HepG2 (cell line): ENCODE measurements around the gene CBX2. TPM values are rescaled to one million over a fixed set of nuclear protein-coding genes. Genes with fewer than 3 reads are reported as not detected.

Experiments
- AGO2 ChIP-seq: fragments of 200-400 bp; formaldehyde crosslinking; optimal IDR thresholded peaks from 2 replicates; pipeline ENCODE3; 2017; ENCODE audit warnings: mild to moderate bottlenecking, low read depth, low read length, moderate library complexity
- ATF4 ChIP-seq, 2 experiments: fragments of 450-650 bp in 1 of 2; sonication (generic) in 1 of 2; formaldehyde crosslinking; IDR thresholded peaks; 2 replicates each; pipeline versions ENCODE4 v1.5.0 to v1.8.0; 2020 to 2022; ENCODE audit warnings: mild to moderate bottlenecking in 1 of 2, missing genetic modification reagents in 1 of 2
- DNMT3B ChIP-seq: conservative IDR thresholded peaks from 2 replicates; pipeline ENCODE4 v1.6.1; 2016; ENCODE audit warnings: missing biosample characterization, control low read depth
- EP300 ChIP-seq, 3 experiments: sonication (generic) in 1 of 3; formaldehyde crosslinking in 1 of 3; IDR thresholded peaks; 2 replicates each; pipeline versions ENCODE4 v1.5.1 to v1.6.1; 2011 to 2020; ENCODE audit warnings: low read depth in 2 of 3, low read length in 2 of 3, borderline replicate concordance in 1 of 3, improper control_type of control experiment in 1 of 3, mild to moderate bottlenecking in 1 of 3, missing genetic modification reagents in 1 of 3, moderate library complexity in 1 of 3
- GPBP1L1 ChIP-seq: sonication (generic); formaldehyde crosslinking; IDR thresholded peaks from 2 replicates; pipeline ENCODE4 v1.5.0; 2020; ENCODE audit warnings: mild to moderate bottlenecking, missing genetic modification reagents
- HCFC1 ChIP-seq: fragments of 150-350 bp; IDR thresholded peaks from 2 replicates; pipeline ENCODE4 v1.6.1; 2014; ENCODE audit warnings: low read depth, low read length
- HDAC2 ChIP-seq: sonication (generic); formaldehyde crosslinking; IDR thresholded peaks from 2 replicates; pipeline ENCODE4 v1.4.0; 2020; ENCODE audit warnings: missing genetic modification reagents
- HNRNPL ChIP-seq: fragments of 200-400 bp; formaldehyde crosslinking; IDR thresholded peaks from 2 replicates; pipeline ENCODE4 v1.6.1; 2017; ENCODE audit warnings: mild to moderate bottlenecking, low read depth, low read length
- HOMEZ ChIP-seq: IDR thresholded peaks from 2 replicates; pipeline ENCODE4 v1.6.1; 2016; ENCODE audit warnings: low read depth
- NFE2L1 ChIP-seq: sonication (generic); formaldehyde crosslinking; IDR thresholded peaks from 2 replicates; pipeline ENCODE4 v1.4.0; 2020; ENCODE audit warnings: missing genetic modification reagents, mild to moderate bottlenecking, borderline replicate concordance
- RXRA ChIP-seq: sonication (generic); formaldehyde crosslinking; IDR thresholded peaks from 2 replicates; pipeline ENCODE4 v1.5.1; 2020; ENCODE audit warnings: missing genetic modification reagents
- SKI ChIP-seq: fragments of 450-650 bp; IDR thresholded peaks from one replicate; pipeline ENCODE4 v1.6.1; 2018; ENCODE audit warnings: mild to moderate bottlenecking; ENCODE audit not compliant: partially characterized antibody
- SMAD9 ChIP-seq: sonication (generic); formaldehyde crosslinking; IDR thresholded peaks from 2 replicates; pipeline ENCODE4 v1.5.1; 2020; ENCODE audit warnings: mild to moderate bottlenecking, missing genetic modification reagents
- TMF1 ChIP-seq: sonication (generic); formaldehyde crosslinking; IDR thresholded peaks from 2 replicates; pipeline ENCODE4 v1.8.1; 2022; ENCODE audit warnings: low read depth, missing genetic modification reagents
- TOE1 ChIP-seq: sonication (generic); formaldehyde crosslinking; IDR thresholded peaks from 2 replicates; pipeline ENCODE4 v1.4.0; 2020; ENCODE audit warnings: mild to moderate bottlenecking, missing genetic modification reagents
- TRIM22 ChIP-seq: fragments of 450-650 bp; IDR thresholded peaks from 2 replicates; pipeline ENCODE4 v1.6.1; 2017
- ZFY ChIP-seq: sonication (generic); formaldehyde crosslinking; IDR thresholded peaks from 2 replicates; pipeline ENCODE4 v1.4.0; 2020; ENCODE audit warnings: missing genetic modification reagents
- ZNF34 ChIP-seq: sonication (generic); formaldehyde crosslinking; IDR thresholded peaks from 2 replicates; pipeline ENCODE4 v1.4.0; 2020; ENCODE audit warnings: mild to moderate bottlenecking, missing genetic modification reagents, borderline replicate concordance
- ZNF44 ChIP-seq: sonication (generic); formaldehyde crosslinking; IDR thresholded peaks from 2 replicates; pipeline ENCODE4 v1.5.1; 2020; ENCODE audit warnings: mild to moderate bottlenecking, missing genetic modification reagents
- ZNF724P ChIP-seq: sonication (generic); formaldehyde crosslinking; IDR thresholded peaks from 2 replicates; pipeline ENCODE4 v1.8.0; 2022; ENCODE audit warnings: missing genetic modification reagents, borderline replicate concordance
- ZNF879 ChIP-seq: sonication (generic); formaldehyde crosslinking; IDR thresholded peaks from 2 replicates; pipeline ENCODE4 v1.8.1; 2023; ENCODE audit warnings: missing genetic modification reagents
- polyA plus RNA-seq, 8 experiments: library from polyadenylated mRNA; depleted of rRNA in 3 of 8; stranded (reverse) in 7 of 8; unstranded in 1 of 8; fragments of >200 nt; fragmentation: Illumina TruSeq in 4 of 8; extraction: Trizol in 4 of 8; gene quantifications; 2 replicates each; pipeline versions ENCODE4 v1.2.1 to v1.2.3, GENCODE V29; 2011 to 2016; ENCODE audit warnings: low read depth in 4 of 8, missing spikeins in 1 of 8, mixed read lengths in 1 of 8; ENCODE audit not compliant: insufficient read depth in 1 of 8
- total RNA-seq, 5 experiments: library from RNA; depleted of rRNA; stranded (reverse); fragments of >200 nt; fragmentation: Illumina TruSeq; extraction: Trizol; gene quantifications; 2 replicates each; pipeline ENCODE4 v1.2.3, GENCODE V29; 2016; ENCODE audit warnings: low read depth in 1 of 5

The CBX2 gene
- total and polyA plus RNA-seq, 2 of the 13 experiments (the other 11 are each of a cell fraction or from before 2014, with no cell fraction given): 14.5 to 31.1 TPM

- TF ChIP-seq ATF4 (CRISPR knock-in tag; IDR thresholded peaks at IDR 0.05) (peak in 1 of 2 experiments; percentile 61; a peak in 1 of 4 replicates), SKI (no peak), HDAC2 (CRISPR knock-in tag) (peak; percentile 76), ZFY (CRISPR knock-in tag) (peak; percentile 45; the same call in 1 of the 2 replicates), TOE1 (CRISPR knock-in tag) (peak; percentile 58; the same call in 1 of the 2 replicates), RXRA (CRISPR knock-in tag) (peak; percentile 41; the same call in 1 of the 2 replicates), ZNF34 (CRISPR knock-in tag) (peak; percentile 81; the same call in 1 of the 2 replicates), DNMT3B (peak; percentile 54; the same call in 1 of the 2 replicates), HNRNPL (no peak), ZNF44 (CRISPR knock-in tag) (peak; percentile 85; the same call in 1 of the 2 replicates), HCFC1 (no peak), GPBP1L1 (no peak), ZNF879 (peak; percentile 95; the same call in 1 of the 2 replicates), TRIM22 (no peak), NFE2L1 (CRISPR knock-in tag) (0 out of 2 replicates have a peak, but pooled peaks have one; percentile 15), TMF1 (CRISPR knock-in tag) (no peak; the same call in 1 of the 2 replicates), SMAD9 (CRISPR knock-in tag) (peak; percentile 61; the same call in 1 of the 2 replicates), AGO2 (no peak), HOMEZ (CRISPR knock-in tag) (no peak), ZNF724P (CRISPR knock-in tag) (peak; percentile 98), EP300 (IDR thresholded peaks at IDR 0.05; ENCODE audit: low read depth in 2 of 2, low read length in 2 of 2) (no peak), EP300 (CRISPR knock-in tag; IDR thresholded peaks at IDR 0.05; ENCODE audit: borderline replicate concordance) (peak; percentile 24; the same call in 1 of the 2 replicates)
Observed at GRCh38 chr17:79803997-79804855, 26.3 kb downstream of the CBX2 start (continued).
